GM21447 (cell line): ENCODE results near the gene SIPA1L3.

Experiments used
- ATAC-seq: cut with Tn5 transposase; IDR thresholded peaks from one replicate; pipeline ENCODE4 v1.9.1; 2021; ENCODE audit not compliant: unreplicated experiment

Gene SIPA1L3

GRCh38 chr19:37941782-37942515 lies 34.9 kb downstream of the SIPA1L3 start:
- ATAC-seq = no peak

- ATAC-seq = no peak
These were observed 35.5 kb downstream of the SIPA1L3 start for GRCh38 chr19:37942516-37942902.

- ATAC-seq = no peak
These were observed 36.5 kb downstream of the SIPA1L3 start for GRCh38 chr19:37943480-37943879.

GRCh38 chr19:37946132-37946531 lies 39.1 kb downstream of the SIPA1L3 start:
- ATAC-seq = no peak

DNA sequence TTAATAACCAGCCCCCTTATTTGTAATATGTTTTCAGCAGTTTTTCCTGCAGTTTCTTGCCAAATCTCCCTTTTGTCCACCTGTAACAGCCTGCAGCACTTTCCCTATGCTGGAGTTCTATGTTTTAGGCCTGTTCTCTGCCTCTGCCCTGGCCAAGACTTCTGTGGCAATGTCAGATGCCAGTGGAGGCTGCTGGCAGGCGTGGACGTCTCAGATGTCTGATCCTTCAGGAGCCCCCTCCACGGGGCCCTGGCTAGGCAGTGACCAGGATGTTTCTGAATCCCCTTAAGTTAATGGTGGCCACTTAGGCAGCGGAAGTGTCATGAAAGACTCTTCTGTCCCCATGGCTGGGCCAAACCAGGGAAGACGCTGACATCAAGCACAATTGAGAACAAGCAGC lies 40.8 kb downstream of the SIPA1L3 start:
- no peak for ATAC-seq

DNA sequence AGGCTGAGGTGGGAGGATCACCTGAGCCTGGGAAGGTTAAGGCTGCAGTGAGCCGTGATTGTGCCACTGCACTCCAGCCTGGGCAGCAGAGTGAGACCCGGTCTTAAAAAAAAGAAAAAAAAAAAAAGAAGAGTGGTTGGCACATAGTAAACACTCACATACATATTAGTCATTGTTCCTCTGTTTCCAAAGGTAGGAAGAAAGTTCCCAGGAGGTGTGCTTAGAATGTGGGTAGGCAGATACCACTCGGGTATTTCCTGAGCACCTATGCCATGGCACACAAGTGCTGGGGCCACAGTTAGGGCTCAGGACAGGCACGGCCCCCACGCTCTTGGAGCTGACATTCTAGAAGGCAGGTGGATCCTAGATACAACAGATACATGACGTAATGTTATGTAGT lies 41.4 kb downstream of the SIPA1L3 start:
- no peak for ATAC-seq

- no peak for ATAC-seq
These were observed 43.6 kb downstream of the SIPA1L3 start for GRCh38 chr19:37950471-37951175.

DNA sequence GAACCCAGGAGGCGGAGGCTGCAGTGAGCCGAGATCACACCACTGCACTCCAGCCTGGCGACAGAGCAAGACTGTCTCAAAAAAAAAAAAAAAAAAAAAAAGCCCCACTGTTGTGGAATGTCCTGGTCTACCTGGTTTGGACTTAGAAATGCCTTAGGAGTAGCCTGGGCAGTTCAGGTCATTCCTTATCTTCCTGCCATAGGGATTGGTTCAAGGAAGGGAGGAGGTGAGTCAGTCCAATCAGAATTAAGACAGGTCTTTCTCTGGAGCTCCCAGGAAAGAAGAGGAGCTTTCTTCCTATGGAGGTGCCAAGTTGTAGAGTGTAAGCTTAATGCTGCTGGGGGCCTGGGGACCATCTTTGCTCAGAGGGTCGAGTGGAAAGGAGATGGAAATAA lies 44.8 kb downstream of the SIPA1L3 start:
- ATAC-seq = no peak

DNA sequence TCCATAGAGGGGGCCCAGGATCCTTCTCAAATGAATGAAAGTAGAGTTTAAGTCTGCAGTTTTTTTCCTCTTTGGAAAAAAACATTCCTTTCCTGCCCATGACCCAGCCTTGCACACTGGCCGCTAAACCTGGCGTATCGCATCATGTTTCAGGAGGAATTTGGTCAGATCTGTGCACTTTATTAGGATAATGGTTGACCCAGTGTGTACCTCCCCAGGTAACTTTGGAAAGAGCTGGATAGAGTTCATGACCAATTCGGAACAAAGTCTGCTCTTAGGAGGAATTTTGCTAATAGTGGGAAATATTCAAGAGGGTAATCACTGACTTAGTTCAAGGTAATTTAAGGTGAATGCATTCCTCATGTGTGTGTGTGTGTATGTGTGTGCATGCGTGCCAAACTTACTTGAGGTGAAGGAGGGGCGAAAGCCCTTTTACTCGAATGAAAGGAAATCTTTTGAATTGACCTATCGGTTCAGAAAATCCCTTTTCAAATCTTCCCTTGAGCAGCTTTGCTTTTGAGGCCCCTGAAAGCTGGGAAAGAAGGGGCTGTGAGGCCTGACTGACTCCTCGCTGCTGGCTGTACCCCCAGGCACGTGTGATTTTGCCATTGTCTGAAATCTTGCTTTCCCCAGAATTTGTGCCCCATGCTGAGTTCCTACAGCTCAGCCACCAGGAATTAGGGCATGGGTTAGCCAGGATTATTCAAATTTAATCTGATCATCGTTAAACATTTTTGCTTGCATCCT lies 46.3 kb downstream of the SIPA1L3 start:
- ATAC-seq = no peak

- ATAC-seq = no peak
These were observed 46.9 kb downstream of the SIPA1L3 start for GRCh38 chr19:37953918-37954303.

DNA sequence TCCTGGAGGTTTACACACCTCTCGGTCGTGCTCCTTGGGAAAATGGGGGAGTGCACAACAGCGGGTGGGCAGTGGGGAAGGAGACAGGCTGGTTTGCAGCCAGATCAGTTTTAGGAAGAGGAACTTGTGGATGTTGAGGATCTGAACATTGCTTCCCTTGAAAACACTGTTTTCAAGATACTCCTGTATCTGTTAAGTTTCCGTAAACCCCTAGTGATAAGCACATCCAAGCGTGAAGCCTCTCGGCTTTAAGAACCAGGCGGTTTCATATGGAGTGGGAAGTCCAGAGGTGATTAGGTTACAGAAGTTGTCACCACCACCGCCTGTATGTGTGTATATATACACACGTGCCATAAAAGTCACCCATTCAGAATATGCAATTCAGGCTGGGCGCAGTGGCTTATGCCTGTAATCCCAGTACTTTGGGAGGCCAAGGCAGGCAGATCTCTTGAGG lies 47.4 kb downstream of the SIPA1L3 start:
- no peak for ATAC-seq

- no peak for ATAC-seq
These were observed 49.0 kb downstream of the SIPA1L3 start for GRCh38 chr19:37955986-37956385.

DNA sequence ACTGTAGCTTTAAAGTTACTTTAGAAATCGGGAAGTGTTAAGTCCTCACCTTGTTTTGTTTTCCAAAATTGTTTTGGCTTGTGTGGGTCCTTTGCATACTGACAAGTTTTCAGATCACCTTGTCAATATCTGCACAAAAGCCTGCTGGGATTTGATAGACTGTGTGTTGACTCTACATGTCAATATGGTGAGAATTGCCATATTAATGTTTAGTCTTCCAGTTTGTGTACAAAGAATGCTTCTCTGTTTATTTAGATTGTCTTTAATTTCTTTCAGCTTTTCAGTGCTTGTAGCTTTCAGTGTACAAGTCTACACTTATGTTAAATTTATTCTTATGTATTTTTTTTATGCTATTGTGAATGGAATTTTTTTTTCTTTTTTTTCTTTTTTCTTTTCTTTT lies 50.2 kb downstream of the SIPA1L3 start:
- ATAC-seq = no peak

GRCh38 chr19:37959665-37960114 lies 52.7 kb downstream of the SIPA1L3 start:
- ATAC-seq = no peak

GRCh38 chr19:37961198-37961597 lies 54.2 kb downstream of the SIPA1L3 start:
- no peak for ATAC-seq

DNA sequence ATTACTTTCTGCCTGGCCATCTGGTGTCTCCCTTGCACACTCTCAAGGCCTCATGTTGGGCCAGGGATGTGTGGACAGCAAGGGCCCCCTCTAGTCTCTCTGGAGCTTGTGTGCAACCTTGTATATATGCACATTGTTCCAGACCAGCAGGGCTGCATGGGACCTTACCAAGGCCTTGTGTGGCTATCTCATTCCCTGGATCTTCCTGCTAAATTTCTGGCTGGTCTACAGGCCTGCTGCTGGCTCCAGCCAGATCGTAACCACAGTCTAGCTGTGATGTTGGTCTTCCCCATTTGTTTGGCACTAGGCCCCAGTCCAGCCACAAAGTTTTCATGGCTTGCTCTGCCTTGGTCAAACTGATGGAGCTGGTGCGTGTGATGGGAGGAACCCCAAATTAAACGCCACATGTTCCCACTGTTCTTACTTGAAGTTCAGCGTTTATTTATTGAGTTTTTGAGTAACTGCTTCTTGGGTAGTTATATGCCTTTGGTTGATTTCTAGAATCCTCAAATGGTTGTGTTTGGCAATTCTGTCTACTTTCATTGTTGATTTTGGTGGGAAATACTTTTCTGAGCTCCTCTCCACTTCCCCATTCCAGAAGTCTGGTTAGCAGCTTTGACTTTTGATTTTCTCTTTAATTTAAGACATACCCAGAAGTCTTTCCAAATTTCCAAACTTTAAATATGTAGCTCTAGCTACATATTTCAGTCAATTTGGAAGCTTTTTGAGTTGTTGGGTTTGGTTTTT lies 56.4 kb downstream of the SIPA1L3 start:
- no peak for ATAC-seq

- ATAC-seq = no peak
These were observed 57.1 kb downstream of the SIPA1L3 start for GRCh38 chr19:37964109-37964508.

- ATAC-seq = no peak
These were observed 59.2 kb downstream of the SIPA1L3 start for GRCh38 chr19:37966211-37966661.

GRCh38 chr19:37966662-37967231 lies 59.7 kb downstream of the SIPA1L3 start:
- no peak for ATAC-seq

DNA sequence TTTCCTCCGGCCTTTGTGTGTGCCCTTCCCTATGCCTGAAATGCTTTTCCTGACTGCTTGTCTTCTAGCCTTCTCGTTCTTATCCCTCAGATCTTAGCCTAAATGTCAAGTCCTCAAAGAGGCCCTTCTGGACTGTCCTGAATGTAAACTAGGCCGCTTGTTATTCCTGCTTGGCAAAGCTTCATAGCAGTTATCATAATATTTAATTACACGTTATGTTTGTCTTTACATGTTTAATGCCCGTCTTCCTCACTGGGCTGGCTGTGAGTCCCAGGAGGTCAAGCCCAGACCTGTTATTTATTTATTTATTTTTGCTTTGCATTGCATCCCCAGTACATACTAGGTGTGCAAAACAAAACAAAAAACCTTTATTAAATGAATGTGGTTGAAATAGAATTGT lies 62.7 kb downstream of the SIPA1L3 start:
- no peak for ATAC-seq

DNA sequence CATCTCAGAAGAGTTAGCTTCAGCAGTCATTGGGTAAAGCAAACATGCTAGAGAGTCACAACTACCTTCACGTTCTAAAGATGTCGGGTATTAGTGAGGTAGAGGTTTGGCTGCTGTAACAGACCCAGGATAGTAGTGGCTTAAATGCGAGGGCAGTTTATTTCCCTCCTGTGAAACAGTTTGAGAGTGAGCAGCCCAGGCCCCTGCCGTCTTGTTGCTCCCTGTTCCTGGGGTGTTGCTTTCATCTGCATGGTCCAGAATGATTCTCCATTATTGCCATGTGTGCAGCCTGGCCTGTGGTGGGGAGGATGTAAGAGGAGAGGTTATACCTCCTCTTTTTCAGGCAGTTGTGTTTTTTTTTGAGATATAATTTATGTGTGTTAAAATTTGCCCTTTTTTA lies 63.7 kb downstream of the SIPA1L3 start:
- no peak for ATAC-seq
